Smooth muscle cell (in vitro differentiated cells): ENCODE results near the gene DCAF6. TPM values are rescaled to one million over a fixed set of nuclear protein-coding genes. Genes with fewer than 3 reads are reported as not detected.

Experiments used
- DNase-seq: peaks from one replicate; lab custom pipeline; 2025; ENCODE audit not compliant: unreplicated experiment; lab: John Stamatoyannopoulos, UW
- H2AFZ ChIP-seq: fragments of 200-600 bp; sonication (generic); 2 replicates; pipeline ENCODE4 v1.6.0; 2016; ENCODE audit warnings: antibody characterized with exemption, low read depth, mild to moderate bottlenecking
- H3F3A ChIP-seq: fragments of 200-600 bp; sonication (generic); 2 replicates; pipeline ENCODE4 v1.6.0; 2017; ENCODE audit warnings: antibody characterized with exemption, low read depth
- H3K27ac ChIP-seq: fragments of 200-600 bp; sonication (generic); 2 replicates; pipeline ENCODE4 v1.5.1; 2016; ENCODE audit warnings: low read depth, mild to moderate bottlenecking
- H3K27me3 ChIP-seq: fragments of 200-600 bp; sonication (generic); 2 replicates; pipeline ENCODE4 v1.6.1; 2016; ENCODE audit warnings: low read depth, mild to moderate bottlenecking
- H3K36me3 ChIP-seq: fragments of 200-600 bp; sonication (generic); 2 replicates; pipeline ENCODE4 v1.5.1; 2016; ENCODE audit warnings: low read depth
- H3K4me1 ChIP-seq: fragments of 200-600 bp; sonication (generic); 2 replicates; pipeline ENCODE4 v1.5.1; 2016; ENCODE audit warnings: low read depth
- H3K4me2 ChIP-seq: fragments of 200-600 bp; sonication (generic); 2 replicates; pipeline ENCODE4 v1.6.0; 2016; ENCODE audit warnings: mild to moderate bottlenecking
- H3K4me3 ChIP-seq: fragments of 200-600 bp; sonication (generic); 2 replicates; pipeline ENCODE4 v1.5.1; 2016; ENCODE audit warnings: mild to moderate bottlenecking
- H3K79me2 ChIP-seq: fragments of 200-600 bp; sonication (generic); 2 replicates; pipeline ENCODE4 v1.6.0; 2016; ENCODE audit warnings: low read depth, mild to moderate bottlenecking
- H3K9ac ChIP-seq: fragments of 200-600 bp; sonication (generic); 2 replicates; pipeline ENCODE4 v1.6.0; 2016; ENCODE audit warnings: low read depth
- H3K9me3 ChIP-seq: fragments of 200-600 bp; sonication (generic); replicated peaks from 2 replicates; pipeline ENCODE4 v1.5.1; 2016; ENCODE audit warnings: low read depth
- H4K20me1 ChIP-seq: fragments of 200-600 bp; sonication (generic); 2 replicates; pipeline ENCODE4 v1.6.0; 2016; ENCODE audit warnings: low read depth
- CTCF ChIP-seq: fragments of 200-600 bp; sonication (generic); IDR thresholded peaks from 2 replicates; pipeline ENCODE4 v1.5.1; 2017; ENCODE audit warnings: borderline replicate concordance, mild to moderate bottlenecking, antibody characterized with exemption; ENCODE audit not compliant: insufficient read depth, poor library complexity, severe bottlenecking
- WGBS: methylation state at CpG from one replicate; pipeline ENCODE4 v1.1.7; 2016; ENCODE audit warnings: low lambda C conversion rate; 5-methylcytosine and 5-hydroxymethylcytosine counted together
- polyA plus RNA-seq: library from polyadenylated mRNA; unstranded; fragments of >200 nt; fragmentation: Nextera tagmentation; extraction: Ambion mirVana; gene quantifications from 2 replicates; pipeline ENCODE4 v1.2.1, GENCODE V29; 2016
- total RNA-seq: library from RNA; depleted of rRNA; stranded (reverse); fragments of >200 nt; gene quantifications from 2 replicates; pipeline ENCODE4 v1.2.3, GENCODE V29; 2014

DCAF6 gene
- total and polyA plus RNA-seq, 2 experiments from 2014 or later: 27.4 to 34.9 TPM

DNA sequence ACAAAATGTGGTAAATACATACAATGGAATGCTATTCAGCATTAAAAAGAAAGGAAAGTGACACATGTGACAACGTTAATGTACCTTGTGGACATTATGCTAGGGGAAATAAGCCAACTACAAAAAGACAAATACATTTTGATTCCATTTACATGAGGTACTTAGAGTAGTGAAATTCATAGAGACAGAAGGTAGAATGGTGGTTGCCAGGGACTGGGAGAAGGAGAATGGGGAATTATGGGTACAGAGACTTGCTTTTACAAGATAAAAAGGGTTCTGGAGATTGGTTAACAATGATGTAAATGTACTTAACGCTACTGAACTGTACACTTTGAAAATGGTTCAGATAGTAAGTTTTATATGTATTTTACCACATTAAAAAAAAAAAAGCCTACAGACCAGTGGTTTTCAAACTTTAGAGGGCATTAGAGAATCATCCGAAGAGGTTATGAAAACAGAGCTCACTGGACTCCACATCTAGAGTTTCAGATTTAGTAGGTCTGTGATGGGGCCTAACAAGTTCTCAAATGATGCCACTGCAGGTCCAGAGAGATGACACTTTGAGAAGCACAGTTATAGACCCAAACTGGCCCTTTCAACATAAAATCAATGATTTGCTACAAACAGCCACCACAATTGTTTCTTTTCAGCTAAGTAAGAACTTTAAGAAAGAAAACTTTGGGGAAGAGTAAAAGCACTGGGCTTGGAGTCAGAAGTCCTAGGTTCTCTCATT lies 13.0 kb upstream of the DCAF6 start:
- no peak for TF ChIP-seq CTCF
- Histone ChIP-seq H3K4me1 (peaks cover 7% of the 10 kb centered on the region), H3K9me3 (no peaks in the 10 kb centered on the region), H3K36me3 (no peaks in the 10 kb centered on the region), H3K79me2 (peaks cover 37% of the 10 kb centered on the region), H4K20me1 (peaks cover 9% of the 10 kb centered on the region), H3F3A (no peaks in the 10 kb centered on the region), H3K27ac (peak overlapping the region; percentile 43), H3K4me3 (no peak overlapping the region), H3K27me3 (no peaks in the 10 kb centered on the region), H3K9ac (no peak overlapping the region), H2AFZ (no peak overlapping the region), H3K4me2 (no peak overlapping the region)
- WGBS: 92% methylated on average over 3 of the region's 3 CpGs
- DNase-seq: no peak

DNA sequence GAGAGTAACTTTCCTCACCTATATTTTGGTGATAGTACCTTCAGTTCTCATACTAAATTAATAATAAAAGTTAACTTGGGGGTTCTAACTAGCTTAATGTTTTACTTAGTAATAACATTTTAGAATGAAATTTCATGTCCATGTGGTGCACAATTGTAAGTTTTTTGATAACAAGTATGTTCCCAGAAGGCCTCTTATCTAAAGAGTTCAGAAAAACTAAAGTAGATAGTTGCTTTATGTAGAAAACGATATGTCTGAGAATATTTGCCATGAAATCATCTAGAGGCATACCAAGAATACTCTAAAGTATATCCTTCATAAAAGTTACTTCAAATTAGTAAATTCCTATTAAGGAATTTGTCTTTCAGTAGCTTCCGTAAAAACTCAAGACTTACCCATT lies 12.4 kb upstream of the DCAF6 start:
- Histone ChIP-seq H3K27me3 (no peaks in the 10 kb centered on the region), H2AFZ (no peak overlapping the region), H3K4me2 (no peak overlapping the region), H3K9ac (no peak overlapping the region), H3F3A (no peaks in the 10 kb centered on the region), H3K79me2 (peaks cover 43% of the 10 kb centered on the region), H4K20me1 (peaks cover 9% of the 10 kb centered on the region), H3K27ac (no peak overlapping the region), H3K4me1 (peaks cover 7% of the 10 kb centered on the region), H3K9me3 (no peaks in the 10 kb centered on the region), H3K4me3 (no peak overlapping the region), H3K36me3 (no peaks in the 10 kb centered on the region)
- TF ChIP-seq CTCF: no peak
- 94% methylated on average over 2 of the region's 2 CpGs for WGBS
- no peak for DNase-seq

- Histone ChIP-seq H3K4me3 (no peak overlapping the region), H3K4me1 (peaks cover 7% of the 10 kb centered on the region), H3K9ac (no peak overlapping the region), H3K27me3 (no peaks in the 10 kb centered on the region), H3K79me2 (peaks cover 49% of the 10 kb centered on the region), H3K27ac (no peak overlapping the region), H3K9me3 (no peaks in the 10 kb centered on the region), H3K4me2 (no peak overlapping the region), H3F3A (no peaks in the 10 kb centered on the region), H2AFZ (no peak overlapping the region), H4K20me1 (peaks cover 11% of the 10 kb centered on the region), H3K36me3 (no peaks in the 10 kb centered on the region)
- no peak for TF ChIP-seq CTCF
- no peak for DNase-seq
- WGBS: 91% methylated on average over 2 of the region's 2 CpGs
Measured at GRCh38 chr1:167924543-167925231, 11.8 kb upstream of the DCAF6 start.
